A549 treated with DMSO at 1 μM for 4 hours (cell line): ENCODE results near the gene CSE1L. TPM values are rescaled to one million over a fixed set of nuclear protein-coding genes. Genes with fewer than 3 reads are reported as not detected.

Source experiments
- total RNA-seq: library from RNA; stranded (reverse); fragments of 200-300 nt; extraction: Qiagen RNA extraction; gene quantifications from 5 replicates; pipeline ENCODE4 v1.2.3, GENCODE V29; 2022; ENCODE audit warnings: low read depth

The CSE1L gene
- 89.1 to 115 TPM (median 105 TPM) in 5 replicates for total RNA-seq

DNA sequence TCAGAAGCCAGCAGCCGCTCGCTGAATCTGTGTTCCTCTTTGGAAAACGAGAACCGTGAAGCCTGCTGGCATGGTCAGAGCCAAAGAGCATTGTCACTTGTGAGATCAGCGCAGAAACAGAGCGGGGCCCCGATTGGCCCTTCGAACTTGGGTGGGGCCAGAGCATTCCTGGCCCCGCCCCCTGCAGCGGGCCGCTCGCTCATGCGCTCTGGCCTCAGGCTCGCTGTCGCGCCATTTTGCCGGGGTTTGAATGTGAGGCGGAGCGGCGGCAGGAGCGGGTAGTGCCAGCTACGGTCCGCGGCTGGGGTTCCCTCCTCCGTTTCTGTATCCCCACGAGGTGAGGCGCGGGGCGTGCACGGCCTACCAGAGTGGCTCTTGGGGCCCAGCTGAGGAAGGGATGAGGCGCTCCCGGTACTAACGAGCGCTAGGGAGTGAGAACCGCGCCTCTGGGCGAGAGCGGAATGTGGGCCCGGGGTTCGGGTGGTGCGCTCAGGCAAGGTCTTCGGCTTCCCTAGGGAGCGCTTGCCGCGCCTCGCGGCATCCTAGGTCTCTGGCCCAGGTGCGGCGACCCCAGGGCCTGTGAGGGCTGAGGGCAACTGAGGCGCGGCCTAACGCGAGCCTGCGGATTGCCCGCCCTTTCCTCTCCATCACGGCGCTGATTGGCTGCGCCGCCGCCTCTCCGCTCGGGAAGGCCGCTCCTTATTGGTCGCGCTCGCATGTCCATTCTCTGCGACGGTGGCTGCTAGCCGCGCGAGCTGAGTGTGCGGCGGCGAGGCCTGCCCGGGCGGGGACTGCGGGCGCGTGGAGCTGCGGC is at the start of gene CSE1L:
Gene CSE1L (plus strand): TSS at position 226 of the 814 bp plus-strand sequence. CDS start 12,152 bp downstream, outside the sequence.

Other genes with a start within 250 kb of the CSE1L start
- gene PREX1, start 218.3 kb upstream of the CSE1L start, total RNA-seq: 10.2 to 13.5 TPM (median 11.3 TPM) in 5 replicates
- 13.6 to 18.2 TPM (median 16.5 TPM) in 5 replicates for gene ARFGEF2, start 124.6 kb upstream of the CSE1L start, total RNA-seq
- 59.3 to 68.1 TPM (median 66.9 TPM) in 5 replicates for gene STAU1, start 142.0 kb downstream of the CSE1L start, total RNA-seq
- 59.5 to 66.7 TPM (median 64.1 TPM) in 5 replicates for gene DDX27, start 173.1 kb downstream of the CSE1L start, total RNA-seq
- gene ZNFX1, start 231.7 kb downstream of the CSE1L start, total RNA-seq: 24.7 to 29.3 TPM (median 27.3 TPM) in 5 replicates